Parathyroid adenoma (tissue), 2 donors: ENCODE data around the gene HBS1L.

Source experiments
- H2AFZ ChIP-seq: fragments of 300-600 bp; sonication (generic); one replicate; pipeline ENCODE4 v1.7.0; 2017; ENCODE audit warnings: antibody characterized with exemption, mild to moderate bottlenecking
- H3K27ac ChIP-seq: fragments of 300-600 bp; sonication (generic); one replicate; pipeline ENCODE4 v1.7.0; 2017
- H3K27me3 ChIP-seq: fragments of 300-600 bp; sonication (generic); one replicate; pipeline ENCODE4 v1.7.0; 2017; ENCODE audit warnings: low read length; ENCODE audit not compliant: control insufficient read depth, insufficient read depth
- H3K36me3 ChIP-seq: fragments of 300-600 bp; sonication (generic); one replicate; pipeline ENCODE4 v1.7.0; 2017; ENCODE audit warnings: low read length; ENCODE audit not compliant: control insufficient read depth, insufficient read depth
- H3K4me1 ChIP-seq: fragments of 300-600 bp; sonication (generic); one replicate; pipeline ENCODE4 v1.7.0; 2017; ENCODE audit warnings: control low read depth
- H3K4me2 ChIP-seq: fragments of 300-600 bp; sonication (generic); one replicate; pipeline ENCODE4 v1.7.0; 2017; ENCODE audit warnings: low read length
- H3K4me3 ChIP-seq: fragments of 300-600 bp; sonication (generic); one replicate; pipeline ENCODE4 v1.7.0; 2017; ENCODE audit warnings: low read depth, low read length
- H3K79me2 ChIP-seq: fragments of 300-600 bp; sonication (generic); one replicate; pipeline ENCODE4 v1.7.0; 2017; ENCODE audit warnings: control low read depth
- H3K9ac ChIP-seq: fragments of 300-600 bp; sonication (generic); one replicate; pipeline ENCODE4 v1.7.0; 2017; ENCODE audit warnings: mild to moderate bottlenecking
- H3K9me3 ChIP-seq: fragments of 300-600 bp; sonication (generic); one replicate; pipeline ENCODE4 v1.7.0; 2017; ENCODE audit warnings: low read length; ENCODE audit not compliant: control insufficient read depth
- CTCF ChIP-seq: fragments of 300-600 bp; sonication (generic); IDR thresholded peaks from one replicate; pipeline ENCODE4 v1.7.0; 2017; ENCODE audit warnings: antibody characterized with exemption, mild to moderate bottlenecking
- donor health status: primary hyperparathyroidism.

Gene HBS1L

GRCh38 chr6:135030532-135031178 lies 24.0 kb downstream of the HBS1L start:
- Histone ChIP-seq H3K9ac (no peak overlapping the region), H3K9me3 (no peaks in the 10 kb centered on the region), H3K4me1 (no peaks in the 10 kb centered on the region), H2AFZ (no peak overlapping the region), H3K36me3 (no peaks in the 10 kb centered on the region), H3K4me3 (no peak overlapping the region), H3K27me3 (no peaks in the 10 kb centered on the region), H3K27ac (no peak overlapping the region), H3K79me2 (peaks cover 12% of the 10 kb centered on the region), H3K4me2 (no peak overlapping the region)
- no peak for TF ChIP-seq CTCF

- Histone ChIP-seq H3K4me1 (no peaks in the 10 kb centered on the region), H3K27ac (no peak overlapping the region), H3K79me2 (peaks cover 11% of the 10 kb centered on the region), H3K36me3 (no peaks in the 10 kb centered on the region), H3K4me3 (no peak overlapping the region), H3K9me3 (no peaks in the 10 kb centered on the region), H3K4me2 (no peak overlapping the region), H2AFZ (no peak overlapping the region), H3K9ac (no peak overlapping the region), H3K27me3 (no peaks in the 10 kb centered on the region)
- no peak for TF ChIP-seq CTCF
Observed at GRCh38 chr6:135030056-135030473, 24.6 kb downstream of the HBS1L start.

- H3K9ac ChIP-seq: no peak overlapping the region
Observed at GRCh38 chr6:135025775-135026174, 28.8 kb downstream of the HBS1L start.

GRCh38 chr6:135025175-135025574 lies 29.4 kb downstream of the HBS1L start:
- H3K27me3 ChIP-seq: no peaks in the 10 kb centered on the region
- no peak overlapping the region for H2AFZ ChIP-seq
- TF ChIP-seq CTCF: no peak
- H3K4me2 ChIP-seq: no peak overlapping the region
- no peak overlapping the region for H3K4me3 ChIP-seq
- no peak overlapping the region for H3K9ac ChIP-seq
- H3K36me3 ChIP-seq: no peaks in the 10 kb centered on the region
- peaks cover 2% of the 10 kb centered on the region for H3K79me2 ChIP-seq
- no peaks in the 10 kb centered on the region for H3K9me3 ChIP-seq
- no peaks in the 10 kb centered on the region for H3K4me1 ChIP-seq
- H3K27ac ChIP-seq: no peak overlapping the region

More at GRCh38 chr6:135025775-135026174, 28.8 kb downstream of the HBS1L start:
- H3K9me3 ChIP-seq: no peaks in the 10 kb centered on the region
- H2AFZ ChIP-seq: no peak overlapping the region
- no peaks in the 10 kb centered on the region for H3K36me3 ChIP-seq
- no peaks in the 10 kb centered on the region for H3K4me1 ChIP-seq
- H3K27ac ChIP-seq: no peak overlapping the region
- H3K27me3 ChIP-seq: no peaks in the 10 kb centered on the region
- no peak overlapping the region for H3K4me2 ChIP-seq
- H3K4me3 ChIP-seq: no peak overlapping the region
- TF ChIP-seq CTCF: no peak
- H3K79me2 ChIP-seq: peaks cover 2% of the 10 kb centered on the region
